ENCODE measurements around the gene TMPRSS13. TPM values are rescaled to one million over a fixed set of nuclear protein-coding genes. Genes with fewer than 3 reads are reported as not detected.

Gene TMPRSS13
- total and polyA plus RNA-seq, 2 of the 13 experiments (the other 11 are each of a cell fraction or from before 2014, with no cell fraction given), result not detected

DNA sequence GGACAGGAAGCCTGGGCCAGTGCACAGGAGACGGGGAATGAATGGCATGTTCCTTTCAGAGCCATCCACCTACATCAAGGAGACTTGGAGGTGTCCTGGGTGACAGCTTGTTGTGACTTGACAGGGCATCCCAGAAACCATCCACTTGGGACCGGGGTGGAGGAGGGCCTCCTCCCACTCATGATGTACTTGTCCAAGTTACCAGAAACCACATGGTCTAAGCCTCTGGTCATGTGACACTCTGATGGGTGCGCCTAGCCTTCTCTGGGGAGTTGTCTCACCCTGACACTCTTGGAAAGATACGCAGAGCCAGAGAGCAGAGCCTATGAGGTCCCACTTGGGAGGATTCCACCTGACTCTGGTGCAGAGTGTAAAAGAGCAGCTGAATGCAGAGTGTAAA, 31.1 kb downstream of the TMPRSS13 start:
- in situ Hi-C loops (cut with HindIII; ENCODE audit: extremely low pct_ligation_motif_present, low pct_unique_long_range_greater_than_20kb) (no loop called here), intact Hi-C loops (cut with micrococcal nuclease; ENCODE audit: unreplicated experiment) (no loop called here)
- ChIA-PET POLR2A (no interaction called here), CTCF (ENCODE audit: low intra/inter-chr PET ratio, low total read pairs) (no interaction called here)
- WGBS (ENCODE audit: low lambda C conversion rate), result 0% methylated on average over 1 of the region's 4 CpGs
- ATAC-seq (no peak), FAIRE-seq (no peak), DNase-seq (ENCODE audit: low spot score) (no peak)
- Histone ChIP-seq H3K36me3 (replicated peaks in 1 of 2; ENCODE audit: control insufficient read depth in 1 of 2, insufficient read depth in 2 of 2, low read length in 2 of 2) (no peaks in the 10 kb centered on the region), H3K9ac (ENCODE audit: insufficient read depth, low read depth, low read length) (no peak overlapping the region), H3K27me3 (ENCODE audit: control insufficient read depth in 1 of 2, insufficient read depth in 2 of 2, low read length in 2 of 2) (peaks cover 2 to 40% of the 10 kb centered on the region in 2 experiments; a peak in 3 of 5 replicates), H3K4me1 (ENCODE audit: insufficient read depth, low read length) (no peaks in the 10 kb centered on the region), H3K79me2 (ENCODE audit: insufficient read depth, low read length) (no peaks in the 10 kb centered on the region), H3K27ac (ENCODE audit: extremely low read length, insufficient read depth, low read length) (no peak overlapping the region), H3K4me3 (replicated peaks in 1 of 3; ENCODE audit: insufficient read depth in 1 of 3, low read depth in 2 of 3, low read length in 3 of 3) (no peak overlapping the region), H2AFZ (ENCODE audit: low read length) (no peak overlapping the region), H3K9me3 (ENCODE audit: low read length) (no peaks in the 10 kb centered on the region), H4K20me1 (ENCODE audit: insufficient read depth, low read length) (no peaks in the 10 kb centered on the region), H3K4me2 (ENCODE audit: low read depth, low read length) (no peak overlapping the region)
- BruUV-seq (replicated peaks), result no TSS peak
- TF ChIP-seq, protein P1, sequence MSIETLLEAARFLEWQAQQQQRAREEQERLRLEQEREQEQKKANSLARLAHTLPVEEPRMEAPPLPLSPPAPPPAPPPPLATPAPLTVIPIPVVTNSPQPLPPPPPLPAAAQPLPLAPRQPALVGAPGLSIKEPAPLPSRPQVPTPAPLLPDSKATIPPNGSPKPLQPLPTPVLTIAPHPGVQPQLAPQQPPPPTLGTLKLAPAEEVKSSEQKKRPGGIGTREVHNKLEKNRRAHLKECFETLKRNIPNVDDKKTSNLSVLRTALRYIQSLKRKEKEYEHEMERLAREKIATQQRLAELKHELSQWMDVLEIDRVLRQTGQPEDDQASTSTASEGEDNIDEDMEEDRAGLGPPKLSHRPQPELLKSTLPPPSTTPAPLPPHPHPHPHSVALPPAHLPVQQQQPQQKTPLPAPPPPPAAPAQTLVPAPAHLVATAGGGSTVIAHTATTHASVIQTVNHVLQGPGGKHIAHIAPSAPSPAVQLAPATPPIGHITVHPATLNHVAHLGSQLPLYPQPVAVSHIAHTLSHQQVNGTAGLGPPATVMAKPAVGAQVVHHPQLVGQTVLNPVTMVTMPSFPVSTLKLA (IDR thresholded peaks at IDR 0.05), result peak; percentile 76
- TF ChIP-seq ZNF556 (CRISPR knock-in tag; IDR thresholded peaks at IDR 0.05; ENCODE audit: borderline replicate concordance), result no peak
- TF ChIP-seq ZSCAN12 (CRISPR knock-in tag; IDR thresholded peaks at IDR 0.05), result no peak

GRCh38 chr11:117892651-117893050, 36.6 kb downstream of the TMPRSS13 start:
- Histone ChIP-seq H3K27ac (ENCODE audit: extremely low read length, insufficient read depth, low read length) (no peak overlapping the region), H3K79me2 (ENCODE audit: insufficient read depth, low read length) (no peaks in the 10 kb centered on the region), H4K20me1 (ENCODE audit: insufficient read depth, low read length) (no peaks in the 10 kb centered on the region), H3K4me2 (ENCODE audit: low read depth, low read length) (no peak overlapping the region), H2AFZ (ENCODE audit: low read length) (no peak overlapping the region), H3K4me1 (ENCODE audit: insufficient read depth, low read length) (no peaks in the 10 kb centered on the region), H3K4me3 (replicated peaks in 1 of 3; ENCODE audit: insufficient read depth in 1 of 3, low read depth in 2 of 3, low read length in 3 of 3) (no peak overlapping the region), H3K9ac (ENCODE audit: insufficient read depth, low read depth, low read length) (no peak overlapping the region), H3K27me3 (ENCODE audit: control insufficient read depth in 1 of 2, insufficient read depth in 2 of 2, low read length in 2 of 2) (peaks cover 0 to 7% of the 10 kb centered on the region in 2 experiments; a peak in 1 of 5 replicates), H3K36me3 (replicated peaks in 1 of 2; ENCODE audit: control insufficient read depth in 1 of 2, insufficient read depth in 2 of 2, low read length in 2 of 2) (no peaks in the 10 kb centered on the region), H3K9me3 (ENCODE audit: low read length) (no peaks in the 10 kb centered on the region)
- CTCF ChIA-PET (ENCODE audit: low intra/inter-chr PET ratio, low total read pairs), result no interaction called here
- FAIRE-seq (no peak), ATAC-seq (no peak), DNase-seq (ENCODE audit: low spot score) (no peak)
- 40% methylated on average over 3 of the region's 3 CpGs for WGBS (ENCODE audit: low lambda C conversion rate)
- POLR2A ChIA-PET, result no interaction called here
- intact Hi-C loops (cut with micrococcal nuclease; ENCODE audit: unreplicated experiment), result no loop called here
- no TSS peak for BruUV-seq (replicated peaks)
- in situ Hi-C loops (cut with HindIII; ENCODE audit: extremely low pct_ligation_motif_present, low pct_unique_long_range_greater_than_20kb), result no loop called here
- TF ChIP-seq, protein P2, sequence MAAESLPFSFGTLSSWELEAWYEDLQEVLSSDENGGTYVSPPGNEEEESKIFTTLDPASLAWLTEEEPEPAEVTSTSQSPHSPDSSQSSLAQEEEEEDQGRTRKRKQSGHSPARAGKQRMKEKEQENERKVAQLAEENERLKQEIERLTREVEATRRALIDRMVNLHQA (CRISPR knock-in tag; IDR thresholded peaks at IDR 0.05), result no peak
- TF ChIP-seq TBX2 (CRISPR knock-in tag; IDR thresholded peaks at IDR 0.05; ENCODE audit: borderline replicate concordance), result no peak
- no peak for TF ChIP-seq ATM (IDR thresholded peaks at IDR 0.05; ENCODE audit: borderline replicate concordance)
- no peak for TF ChIP-seq PREB (CRISPR knock-in tag; IDR thresholded peaks at IDR 0.05)
- TF ChIP-seq, protein P3, sequence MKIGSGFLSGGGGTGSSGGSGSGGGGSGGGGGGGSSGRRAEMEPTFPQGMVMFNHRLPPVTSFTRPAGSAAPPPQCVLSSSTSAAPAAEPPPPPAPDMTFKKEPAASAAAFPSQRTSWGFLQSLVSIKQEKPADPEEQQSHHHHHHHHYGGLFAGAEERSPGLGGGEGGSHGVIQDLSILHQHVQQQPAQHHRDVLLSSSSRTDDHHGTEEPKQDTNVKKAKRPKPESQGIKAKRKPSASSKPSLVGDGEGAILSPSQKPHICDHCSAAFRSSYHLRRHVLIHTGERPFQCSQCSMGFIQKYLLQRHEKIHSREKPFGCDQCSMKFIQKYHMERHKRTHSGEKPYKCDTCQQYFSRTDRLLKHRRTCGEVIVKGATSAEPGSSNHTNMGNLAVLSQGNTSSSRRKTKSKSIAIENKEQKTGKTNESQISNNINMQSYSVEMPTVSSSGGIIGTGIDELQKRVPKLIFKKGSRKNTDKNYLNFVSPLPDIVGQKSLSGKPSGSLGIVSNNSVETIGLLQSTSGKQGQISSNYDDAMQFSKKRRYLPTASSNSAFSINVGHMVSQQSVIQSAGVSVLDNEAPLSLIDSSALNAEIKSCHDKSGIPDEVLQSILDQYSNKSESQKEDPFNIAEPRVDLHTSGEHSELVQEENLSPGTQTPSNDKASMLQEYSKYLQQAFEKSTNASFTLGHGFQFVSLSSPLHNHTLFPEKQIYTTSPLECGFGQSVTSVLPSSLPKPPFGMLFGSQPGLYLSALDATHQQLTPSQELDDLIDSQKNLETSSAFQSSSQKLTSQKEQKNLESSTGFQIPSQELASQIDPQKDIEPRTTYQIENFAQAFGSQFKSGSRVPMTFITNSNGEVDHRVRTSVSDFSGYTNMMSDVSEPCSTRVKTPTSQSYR (CRISPR knock-in tag; IDR thresholded peaks at IDR 0.05; ENCODE audit: borderline replicate concordance), result no peak
- TF ChIP-seq, protein P4, sequence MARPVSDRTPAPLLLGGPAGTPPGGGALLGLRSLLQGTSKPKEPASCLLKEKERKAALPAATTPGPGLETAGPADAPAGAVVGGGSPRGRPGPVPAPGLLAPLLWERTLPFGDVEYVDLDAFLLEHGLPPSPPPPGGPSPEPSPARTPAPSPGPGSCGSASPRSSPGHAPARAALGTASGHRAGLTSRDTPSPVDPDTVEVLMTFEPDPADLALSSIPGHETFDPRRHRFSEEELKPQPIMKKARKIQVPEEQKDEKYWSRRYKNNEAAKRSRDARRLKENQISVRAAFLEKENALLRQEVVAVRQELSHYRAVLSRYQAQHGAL (CRISPR knock-in tag; IDR thresholded peaks at IDR 0.05; ENCODE audit: not compliant biosample characterization), result no peak
- no peak for TF ChIP-seq RFX5 (IDR thresholded peaks at IDR 0.05; ENCODE audit: low read depth, low read length)
- TF ChIP-seq SAP130 (CRISPR knock-in tag; IDR thresholded peaks at IDR 0.05; ENCODE audit: low read depth), result no peak
- no peak for TF ChIP-seq TMF1 (CRISPR knock-in tag; IDR thresholded peaks at IDR 0.05; ENCODE audit: low read depth)

Measured in HepG2 (cell line).